ENCODE measurements around the gene CEP104.
A peak's percentile ranks its signal among the peaks of the same experiment; 100 is the strongest.

The CEP104 gene

GRCh38 chr1:3775490-3776230, 81.4 kb downstream of the CEP104 start:
- Histone ChIP-seq H3K4me3 (ENCODE audit: low read depth, low read length) (no peak overlapping the region), H3K9ac (ENCODE audit: low read depth, low read length) (no peak overlapping the region), H3K9me3 (ENCODE audit: control insufficient read depth, insufficient read depth, low read length) (no peaks in the 10 kb centered on the region), H3K27ac (ENCODE audit: low read depth, low read length) (no peak overlapping the region), H3K4me1 (ENCODE audit: control insufficient read depth, insufficient read depth, low read length) (peaks cover 6% of the 10 kb centered on the region; the same call in 1 of the 2 replicates), H3K36me3 (ENCODE audit: control insufficient read depth, insufficient read depth, low read length) (peaks cover 19% of the 10 kb centered on the region), H3K27me3 (ENCODE audit: control insufficient read depth, insufficient read depth, low read length) (peaks cover 3% of the 10 kb centered on the region; the same call in 1 of the 2 replicates)

DNA sequence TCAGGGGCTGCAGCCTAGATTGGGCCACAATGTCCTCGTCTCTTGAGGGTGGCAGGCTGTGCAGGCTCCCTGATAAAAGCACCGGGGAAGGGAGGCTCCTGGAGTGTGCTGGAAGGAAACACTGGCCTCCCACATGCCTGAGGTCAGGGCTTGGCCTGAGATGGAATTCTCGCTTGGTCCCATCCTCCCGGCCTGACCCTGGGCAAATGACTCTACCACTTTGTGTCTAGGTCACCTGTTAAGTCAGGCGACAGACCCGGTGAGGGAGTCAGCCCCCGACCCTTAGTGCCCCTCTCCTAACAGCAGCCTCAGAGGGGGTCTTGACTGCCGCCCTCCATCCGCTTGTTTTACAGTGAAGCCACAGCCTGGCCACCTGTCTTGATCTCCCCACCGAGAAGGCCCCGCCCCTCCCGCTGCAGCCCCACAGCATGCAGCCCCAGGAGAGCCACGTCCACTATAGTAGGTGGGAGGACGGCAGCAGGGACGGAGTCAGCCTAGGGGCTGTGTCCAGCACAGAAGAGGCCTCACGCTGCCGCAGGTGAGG, 82.0 kb downstream of the CEP104 start:
- H3K9ac ChIP-seq (ENCODE audit: low read depth, low read length): no peak overlapping the region

GRCh38 chr1:3774276-3774945, 82.6 kb downstream of the CEP104 start:
- peaks cover 3% of the 10 kb centered on the region; the same call in 1 of the 2 replicates for H3K27me3 ChIP-seq (ENCODE audit: control insufficient read depth, insufficient read depth, low read length)
- peaks cover 6% of the 10 kb centered on the region; the same call in 1 of the 2 replicates for H3K4me1 ChIP-seq (ENCODE audit: control insufficient read depth, insufficient read depth, low read length)
- H3K4me3 ChIP-seq (ENCODE audit: low read depth, low read length): no peak overlapping the region
- no peak overlapping the region for H3K9ac ChIP-seq (ENCODE audit: low read depth, low read length)
- no peaks in the 10 kb centered on the region for H3K9me3 ChIP-seq (ENCODE audit: control insufficient read depth, insufficient read depth, low read length)
- H3K27ac ChIP-seq (ENCODE audit: low read depth, low read length): no peak overlapping the region
- H3K36me3 ChIP-seq (ENCODE audit: control insufficient read depth, insufficient read depth, low read length): peaks cover 6% of the 10 kb centered on the region

More for the DNA sequence above, 82.0 kb downstream of the CEP104 start:
- peaks cover 3% of the 10 kb centered on the region; the same call in 1 of the 2 replicates for H3K27me3 ChIP-seq (ENCODE audit: control insufficient read depth, insufficient read depth, low read length)
- H3K4me3 ChIP-seq (ENCODE audit: low read depth, low read length): no peak overlapping the region
- peaks cover 6% of the 10 kb centered on the region; the same call in 1 of the 2 replicates for H3K4me1 ChIP-seq (ENCODE audit: control insufficient read depth, insufficient read depth, low read length)
- H3K36me3 ChIP-seq (ENCODE audit: control insufficient read depth, insufficient read depth, low read length): peaks cover 12% of the 10 kb centered on the region
- no peak overlapping the region for H3K27ac ChIP-seq (ENCODE audit: low read depth, low read length)
- no peaks in the 10 kb centered on the region for H3K9me3 ChIP-seq (ENCODE audit: control insufficient read depth, insufficient read depth, low read length)

DNA sequence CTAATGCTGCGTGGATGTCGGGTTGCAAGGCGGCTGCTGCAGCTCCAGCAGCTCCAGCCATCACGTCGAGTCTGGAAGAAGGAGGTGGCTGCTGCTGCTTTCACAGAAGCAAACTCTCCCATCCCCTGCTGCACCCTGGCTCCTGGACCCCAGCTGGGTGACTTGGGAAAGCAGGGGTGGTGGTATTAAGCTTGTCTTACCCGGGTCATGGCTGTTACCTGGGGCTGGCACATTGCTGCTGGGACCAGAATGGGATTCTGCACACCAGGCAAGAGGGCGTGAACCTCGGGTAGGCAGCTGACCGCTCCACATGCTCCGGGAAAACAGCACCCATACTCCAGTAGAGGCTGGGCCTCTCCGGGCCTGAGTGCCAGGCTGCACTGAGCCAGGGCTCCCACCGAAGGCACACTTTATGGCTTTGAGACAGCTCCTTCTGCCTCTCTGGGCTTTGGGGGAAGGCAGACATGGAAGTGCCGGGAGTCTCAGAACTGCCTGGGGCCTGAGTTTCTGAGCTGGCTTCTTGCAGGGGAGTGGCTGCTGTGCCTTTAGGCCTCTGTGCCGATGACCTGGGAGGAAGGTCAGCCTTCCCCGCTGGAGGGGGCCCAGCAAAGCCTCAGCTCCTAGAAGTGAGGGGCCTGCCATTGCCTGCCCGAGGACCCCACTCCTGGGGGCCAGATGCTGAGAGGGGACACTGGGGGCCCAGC, 83.3 kb downstream of the CEP104 start:
- Histone ChIP-seq H3K27ac (ENCODE audit: low read depth, low read length) (no peak overlapping the region), H3K36me3 (ENCODE audit: control insufficient read depth, insufficient read depth, low read length) (no peaks in the 10 kb centered on the region), H3K27me3 (ENCODE audit: control insufficient read depth, insufficient read depth, low read length) (peaks cover 3% of the 10 kb centered on the region; the same call in 1 of the 2 replicates), H3K9me3 (ENCODE audit: control insufficient read depth, insufficient read depth, low read length) (no peaks in the 10 kb centered on the region), H3K9ac (ENCODE audit: low read depth, low read length) (no peak overlapping the region), H3K4me3 (ENCODE audit: low read depth, low read length) (0 out of 2 replicates have a peak overlapping the region, but pooled peaks have one; percentile 66), H3K4me1 (ENCODE audit: control insufficient read depth, insufficient read depth, low read length) (peaks cover 6% of the 10 kb centered on the region; the same call in 1 of the 2 replicates)

DNA sequence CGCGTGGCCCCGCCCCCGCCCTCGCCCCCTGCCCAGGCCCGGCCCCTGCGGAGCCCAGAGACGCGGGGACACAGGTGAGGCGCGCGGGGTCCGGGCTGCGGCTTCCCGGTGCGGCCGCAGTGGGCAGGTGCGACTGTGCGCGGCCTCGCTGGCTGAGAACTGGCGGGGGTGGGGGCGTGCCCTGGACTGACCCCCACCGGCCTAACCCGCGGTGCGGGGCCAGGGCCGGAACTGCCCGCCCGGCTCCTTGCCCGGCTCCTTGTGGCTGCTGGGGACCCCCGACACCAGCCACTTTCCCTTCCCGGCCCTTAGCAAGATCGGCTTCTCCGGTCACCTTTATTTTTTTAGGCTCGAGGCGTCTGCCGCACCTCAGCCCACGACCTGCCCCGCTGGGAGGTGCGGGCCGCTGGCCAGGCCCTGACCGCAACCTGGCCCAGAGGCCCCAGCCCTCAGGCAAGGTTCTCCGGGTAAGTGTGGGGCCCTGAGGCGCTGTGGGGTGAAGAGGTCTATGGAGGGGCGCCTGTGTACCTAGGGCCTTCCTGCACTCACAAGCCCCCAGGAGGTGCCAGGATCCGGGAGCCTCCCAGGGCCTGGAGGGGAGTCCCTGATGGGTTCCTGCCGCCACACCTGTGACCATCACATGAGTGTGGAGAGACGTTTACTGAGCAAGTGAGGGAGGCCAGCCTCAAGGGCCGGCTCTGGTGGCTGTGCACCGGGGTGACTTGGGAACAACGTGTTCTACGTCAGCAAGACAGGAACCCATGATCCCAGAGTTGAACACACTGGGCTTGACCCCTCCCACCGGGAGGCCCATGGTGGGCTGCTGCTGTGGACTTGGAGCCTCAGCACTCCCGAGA, 84.1 kb downstream of the CEP104 start, which contains the start of gene SMIM1:
SMIM1 (plus strand) TSS at position 35 of the 857 bp plus-strand sequence. CDS start 2,625 bp downstream, outside the sequence.
- Histone ChIP-seq H3K27me3 (ENCODE audit: control insufficient read depth, insufficient read depth, low read length) (peaks cover 3% of the 10 kb centered on the region; the same call in 1 of the 2 replicates), H3K9me3 (ENCODE audit: control insufficient read depth, insufficient read depth, low read length) (no peaks in the 10 kb centered on the region; the same call in 1 of the 2 replicates), H3K36me3 (ENCODE audit: control insufficient read depth, insufficient read depth, low read length) (no peaks in the 10 kb centered on the region), H3K4me1 (ENCODE audit: control insufficient read depth, insufficient read depth, low read length) (peaks cover 6% of the 10 kb centered on the region; the same call in 1 of the 2 replicates), H3K4me3 (ENCODE audit: low read depth, low read length) (peak within 1 kb of the TSS; percentile 76), H3K9ac (ENCODE audit: low read depth, low read length) (peak within 1 kb of the TSS; percentile 37; the same call in 1 of the 2 replicates), H3K27ac (ENCODE audit: low read depth, low read length) (no peak within 1 kb of the TSS)

DNA sequence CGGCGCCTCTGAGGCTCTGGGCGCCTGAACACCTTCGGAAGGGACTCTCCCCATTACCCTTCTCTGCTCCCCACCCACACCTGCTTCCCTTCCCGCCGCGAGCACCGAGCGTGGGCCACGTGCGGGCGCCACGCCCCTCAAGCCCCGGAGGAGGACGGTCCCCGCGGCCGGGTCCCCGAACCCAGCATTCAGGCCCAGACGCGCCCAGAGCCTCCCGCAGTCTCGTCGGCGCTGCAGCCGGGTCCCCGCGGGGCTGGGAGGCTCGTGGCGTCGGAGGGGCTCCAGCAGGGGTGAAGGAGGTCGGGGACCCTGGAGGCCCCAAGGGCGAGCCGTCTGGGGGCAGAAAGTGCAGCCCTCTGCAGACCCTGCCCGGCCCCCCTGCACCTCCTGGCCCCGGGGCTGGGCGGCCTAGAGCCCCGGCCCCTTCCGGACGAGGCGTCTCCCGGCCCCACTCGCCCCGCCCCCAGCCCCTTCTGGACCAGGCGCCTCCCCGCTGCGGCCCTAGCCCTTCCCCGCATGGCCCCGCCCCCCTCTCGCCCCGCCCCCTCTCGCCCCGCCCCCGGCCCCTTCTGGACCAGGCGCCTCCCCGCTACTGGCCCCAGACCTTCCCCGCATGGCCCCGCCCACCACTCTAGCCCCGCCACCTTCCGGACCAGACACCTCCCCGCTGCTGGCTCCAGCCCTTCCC, 84.8 kb downstream of the CEP104 start:
- no peak overlapping the region for H3K27ac ChIP-seq (ENCODE audit: low read depth, low read length)

GRCh38 chr1:3771108-3772026, 85.6 kb downstream of the CEP104 start:
- H3K4me3 ChIP-seq (ENCODE audit: low read depth, low read length): peak overlapping the region; percentile 76
- peak overlapping the region; percentile 37; the same call in 1 of the 2 replicates for H3K9ac ChIP-seq (ENCODE audit: low read depth, low read length)
- no peaks in the 10 kb centered on the region for H3K36me3 ChIP-seq (ENCODE audit: control insufficient read depth, insufficient read depth, low read length)
- H3K27ac ChIP-seq (ENCODE audit: low read depth, low read length): no peak overlapping the region
- H3K4me1 ChIP-seq (ENCODE audit: control insufficient read depth, insufficient read depth, low read length): peaks cover 6% of the 10 kb centered on the region; the same call in 1 of the 2 replicates
- H3K9me3 ChIP-seq (ENCODE audit: control insufficient read depth, insufficient read depth, low read length): no peaks in the 10 kb centered on the region; the same call in 1 of the 2 replicates
- H3K27me3 ChIP-seq (ENCODE audit: control insufficient read depth, insufficient read depth, low read length): peaks cover 3% of the 10 kb centered on the region; the same call in 1 of the 2 replicates

More for the DNA sequence above, 84.8 kb downstream of the CEP104 start:
- Histone ChIP-seq H3K9ac (ENCODE audit: low read depth, low read length) (peak overlapping the region; percentile 37; the same call in 1 of the 2 replicates), H3K4me3 (ENCODE audit: low read depth, low read length) (peak overlapping the region; percentile 76), H3K9me3 (ENCODE audit: control insufficient read depth, insufficient read depth, low read length) (no peaks in the 10 kb centered on the region; the same call in 1 of the 2 replicates), H3K27me3 (ENCODE audit: control insufficient read depth, insufficient read depth, low read length) (peaks cover 3% of the 10 kb centered on the region; the same call in 1 of the 2 replicates), H3K36me3 (ENCODE audit: control insufficient read depth, insufficient read depth, low read length) (no peaks in the 10 kb centered on the region), H3K4me1 (ENCODE audit: control insufficient read depth, insufficient read depth, low read length) (peaks cover 6% of the 10 kb centered on the region; the same call in 1 of the 2 replicates)

- peaks cover 6% of the 10 kb centered on the region; the same call in 1 of the 2 replicates for H3K4me1 ChIP-seq (ENCODE audit: control insufficient read depth, insufficient read depth, low read length)
- no peak overlapping the region for H3K4me3 ChIP-seq (ENCODE audit: low read depth, low read length)
- H3K27me3 ChIP-seq (ENCODE audit: control insufficient read depth, insufficient read depth, low read length): peaks cover 3% of the 10 kb centered on the region; the same call in 1 of the 2 replicates
- H3K9me3 ChIP-seq (ENCODE audit: control insufficient read depth, insufficient read depth, low read length): no peaks in the 10 kb centered on the region; the same call in 1 of the 2 replicates
- no peaks in the 10 kb centered on the region for H3K36me3 ChIP-seq (ENCODE audit: control insufficient read depth, insufficient read depth, low read length)
- H3K9ac ChIP-seq (ENCODE audit: low read depth, low read length): no peak overlapping the region
- H3K27ac ChIP-seq (ENCODE audit: low read depth, low read length): no peak overlapping the region
Observed at GRCh38 chr1:3770047-3770765, 86.8 kb downstream of the CEP104 start.

Measured in HUES48 (cell line).